ENCODE measurements around the gene TLE4. TPM values are rescaled to one million over a fixed set of nuclear protein-coding genes. Genes with fewer than 3 reads are reported as not detected.
A peak's percentile ranks its signal among the peaks of the same experiment; 100 is the strongest.

TLE4 gene
- total RNA-seq, 1 donor from 2014 or later, result 55.6 TPM

GRCh38 chr9:79661886-79662536 is 90.2 kb downstream of the TLE4 start:
- no peak overlapping the region for H3K4me3 Mint-ChIP-seq (ENCODE audit: low read depth)
- no peak for TF ChIP-seq CTCF (IDR thresholded peaks at IDR 0.05; ENCODE audit: unreplicated experiment)
- no peaks in the 10 kb centered on the region for H3K36me3 Mint-ChIP-seq (ENCODE audit: insufficient read depth)
- peaks cover 55% of the 10 kb centered on the region for H3K4me1 Mint-ChIP-seq (ENCODE audit: low read depth)
- peak overlapping the region; percentile 26 for H3K27ac Mint-ChIP-seq
- no peaks in the 10 kb centered on the region for H3K27me3 Mint-ChIP-seq
- DNase-seq (ENCODE audit: low spot score, unreplicated experiment), result no peak
- no peaks in the 10 kb centered on the region for H3K9me3 Mint-ChIP-seq (ENCODE audit: low read depth)

GRCh38 chr9:79662537-79662956 is 90.8 kb downstream of the TLE4 start:
- Mint-ChIP-seq H3K36me3 (ENCODE audit: insufficient read depth) (no peaks in the 10 kb centered on the region), H3K4me3 (ENCODE audit: low read depth) (peak overlapping the region; percentile 37), H3K4me1 (ENCODE audit: low read depth) (peaks cover 56% of the 10 kb centered on the region), H3K27ac (peak overlapping the region; percentile 92), H3K27me3 (no peaks in the 10 kb centered on the region), H3K9me3 (ENCODE audit: low read depth) (no peaks in the 10 kb centered on the region)
- DNase-seq (ENCODE audit: low spot score, unreplicated experiment), result no peak
- no peak for TF ChIP-seq CTCF (IDR thresholded peaks at IDR 0.05; ENCODE audit: unreplicated experiment)

GRCh38 chr9:79663300-79663699 is 91.5 kb downstream of the TLE4 start:
- Mint-ChIP-seq H3K9me3 (ENCODE audit: low read depth) (no peaks in the 10 kb centered on the region), H3K4me3 (ENCODE audit: low read depth) (no peak overlapping the region), H3K4me1 (ENCODE audit: low read depth) (peaks cover 63% of the 10 kb centered on the region), H3K27me3 (no peaks in the 10 kb centered on the region), H3K27ac (peak overlapping the region; percentile 10), H3K36me3 (ENCODE audit: insufficient read depth) (no peaks in the 10 kb centered on the region)
- DNase-seq (ENCODE audit: low spot score, unreplicated experiment), result no peak
- no peak for TF ChIP-seq CTCF (IDR thresholded peaks at IDR 0.05; ENCODE audit: unreplicated experiment)

GRCh38 chr9:79663878-79664277 is 92.1 kb downstream of the TLE4 start:
- no peak for DNase-seq (ENCODE audit: low spot score, unreplicated experiment)
- H3K4me3 Mint-ChIP-seq (ENCODE audit: low read depth), result peak overlapping the region; percentile 38
- H3K9me3 Mint-ChIP-seq (ENCODE audit: low read depth), result no peaks in the 10 kb centered on the region
- peaks cover 65% of the 10 kb centered on the region for H3K4me1 Mint-ChIP-seq (ENCODE audit: low read depth)
- H3K27ac Mint-ChIP-seq, result peak overlapping the region; percentile 62
- TF ChIP-seq CTCF (IDR thresholded peaks at IDR 0.05; ENCODE audit: unreplicated experiment), result no peak
- no peaks in the 10 kb centered on the region for H3K27me3 Mint-ChIP-seq
- no peaks in the 10 kb centered on the region for H3K36me3 Mint-ChIP-seq (ENCODE audit: insufficient read depth)

GRCh38 chr9:79664375-79664831 is 92.6 kb downstream of the TLE4 start:
- peaks cover 70% of the 10 kb centered on the region for H3K4me1 Mint-ChIP-seq (ENCODE audit: low read depth)

More at GRCh38 chr9:79664375-79664831, 92.6 kb downstream of the TLE4 start:
- Mint-ChIP-seq H3K4me3 (ENCODE audit: low read depth) (no peak overlapping the region), H3K9me3 (ENCODE audit: low read depth) (no peaks in the 10 kb centered on the region), H3K27me3 (no peaks in the 10 kb centered on the region), H3K36me3 (ENCODE audit: insufficient read depth) (no peaks in the 10 kb centered on the region), H3K27ac (no peak overlapping the region)
- no peak for TF ChIP-seq CTCF (IDR thresholded peaks at IDR 0.05; ENCODE audit: unreplicated experiment)
- no peak for DNase-seq (ENCODE audit: low spot score, unreplicated experiment)
